COLO668 (cell line): ENCODE measurements around the gene FAM117B.
"Not testable (repeated sequence)": the region's sequence is repeated elsewhere in the genome, so short reads cannot be mapped to it uniquely, and the experiment has no call there.

Experiments used
- DNase-seq: peaks from one replicate; lab custom pipeline; 2025; ENCODE audit not compliant: unreplicated experiment; lab: John Stamatoyannopoulos, UW

Gene FAM117B

DNA sequence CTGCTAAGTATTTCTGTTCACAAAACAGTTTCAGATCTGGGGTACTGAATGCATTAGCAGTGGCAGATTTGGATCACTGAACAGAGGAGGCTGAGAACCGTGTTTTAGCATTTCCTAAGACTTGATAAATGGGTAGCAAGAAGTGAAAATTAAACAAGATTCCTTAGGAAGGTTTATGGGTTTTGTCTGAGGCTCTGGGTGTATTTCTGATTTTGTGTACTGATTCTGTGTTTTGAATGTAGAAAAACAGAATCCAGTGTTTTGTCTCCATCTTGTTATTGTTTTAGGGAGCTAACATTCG lies 1.4 kb downstream of the FAM117B start:
- no peak for DNase-seq

DNA sequence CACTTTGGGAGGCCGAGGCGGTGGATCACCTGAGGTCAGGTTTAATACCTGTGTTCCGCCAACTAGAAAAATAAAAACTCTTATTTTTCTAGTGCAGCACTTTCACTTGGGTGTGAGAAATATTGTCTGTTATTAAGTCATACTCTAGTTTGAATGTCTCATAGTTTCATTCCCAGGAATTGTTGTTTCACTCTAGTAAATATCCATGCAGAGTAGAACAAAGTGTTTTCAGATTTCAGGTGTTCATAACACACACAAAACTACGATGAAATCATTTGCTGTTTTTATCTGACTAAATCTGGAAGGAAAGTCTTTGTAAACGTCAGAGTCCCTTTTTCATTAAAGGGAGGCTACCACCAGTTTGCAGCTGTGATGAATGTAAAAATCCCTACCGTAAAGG lies 4.0 kb downstream of the FAM117B start:
- DNase-seq: no peak

DNA sequence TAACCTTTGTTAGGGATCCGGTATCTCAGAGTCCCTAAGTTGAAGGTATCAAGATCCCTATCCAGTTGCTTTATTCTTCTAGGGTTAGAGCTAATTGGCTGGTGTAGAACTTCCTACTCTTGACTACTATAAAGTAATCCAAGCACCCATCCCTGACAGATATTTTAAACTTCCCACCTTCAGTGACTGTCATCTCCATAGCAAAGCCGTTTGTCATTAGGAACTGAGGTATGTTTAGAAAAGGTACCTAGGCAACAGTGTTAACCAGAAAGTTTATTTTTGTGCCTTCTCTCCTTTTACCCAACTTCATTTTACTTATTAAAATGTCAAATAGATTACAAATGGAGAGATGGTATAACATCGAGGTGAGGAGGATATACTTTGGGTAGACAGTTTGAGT lies 4.5 kb downstream of the FAM117B start:
- DNase-seq: no peak

- DNase-seq: no peak
Observed at GRCh38 chr2:202642567-202642966, 7.8 kb downstream of the FAM117B start.

DNA sequence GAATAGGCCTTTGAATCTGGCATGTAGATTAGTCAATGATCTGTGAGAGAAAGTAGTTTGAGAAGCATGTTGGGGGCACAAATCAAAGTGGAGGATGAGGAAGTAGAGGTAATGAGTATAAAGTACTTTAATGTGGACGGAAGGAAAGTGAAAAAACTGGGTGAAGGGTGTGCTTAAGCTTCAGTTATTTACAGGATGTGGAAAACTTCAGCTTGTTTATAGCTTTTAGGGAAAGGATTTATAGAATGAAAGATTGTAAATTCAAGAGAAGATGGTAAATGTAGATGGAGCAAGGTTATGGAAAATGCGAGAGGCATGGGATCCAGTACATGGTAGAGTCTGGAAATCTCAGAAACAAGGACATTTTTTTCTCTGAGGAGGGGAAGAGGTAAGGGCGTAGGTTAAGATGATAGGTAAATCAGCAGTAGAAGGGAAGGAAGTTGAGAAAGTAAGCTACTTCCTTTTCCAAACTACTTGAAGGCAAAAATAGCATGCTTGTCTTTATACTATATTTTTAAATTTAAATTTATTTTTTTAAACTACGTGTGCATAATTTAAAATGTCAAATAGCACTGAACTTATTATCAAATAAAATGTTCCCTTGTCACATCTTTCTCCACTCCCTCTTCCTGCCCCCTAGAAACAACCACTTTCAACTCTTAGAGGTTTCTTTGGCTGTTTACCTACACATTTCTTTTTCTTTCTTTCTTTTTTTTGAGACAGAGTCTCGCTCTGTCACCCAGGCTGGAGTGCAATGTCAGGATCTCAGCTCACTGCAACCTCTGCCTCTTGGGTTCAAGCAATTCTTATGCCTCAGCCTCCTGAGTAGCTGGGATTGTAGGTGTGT lies 8.5 kb downstream of the FAM117B start:
- no peak for DNase-seq

DNA sequence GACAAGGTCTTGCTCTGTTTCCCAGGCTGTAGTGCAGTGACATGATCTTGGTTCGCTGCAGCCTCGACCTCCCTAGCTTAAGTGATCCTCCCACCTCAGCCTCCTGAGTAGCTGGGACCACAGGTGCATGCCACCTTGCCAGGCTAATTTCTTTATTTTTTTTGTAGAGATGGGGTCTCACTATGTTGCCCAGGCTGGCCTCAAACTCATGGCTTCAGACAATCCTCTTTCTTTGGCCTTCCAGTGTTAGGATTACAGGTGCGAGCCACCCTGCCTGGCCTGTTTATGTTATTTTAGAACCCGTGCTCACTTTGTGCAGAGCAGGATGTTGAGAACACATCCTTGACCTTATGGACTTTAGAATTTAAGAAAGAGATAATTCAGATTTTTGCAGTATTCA lies 17.4 kb downstream of the FAM117B start:
- no peak for DNase-seq

GRCh38 chr2:202653890-202654289 lies 19.1 kb downstream of the FAM117B start:
- no peak for DNase-seq

DNA sequence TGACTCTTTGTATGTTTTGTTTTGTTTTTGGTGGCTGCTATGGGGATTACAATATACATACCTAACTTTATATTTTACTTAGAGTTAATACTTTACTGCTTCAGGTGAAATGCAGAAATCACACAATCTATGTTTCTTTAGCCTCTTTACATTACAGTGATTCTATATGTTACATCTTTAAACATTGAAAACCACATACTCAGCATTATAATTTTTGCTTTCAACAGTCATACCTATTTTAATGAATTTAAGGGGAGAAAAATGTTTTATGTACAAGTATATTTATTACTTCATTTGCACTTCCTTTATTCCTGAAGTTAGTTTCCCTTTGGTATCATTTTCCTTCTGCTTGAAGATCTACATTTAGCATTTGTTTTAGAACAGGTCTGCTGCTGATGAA lies 23.1 kb downstream of the FAM117B start:
- no peak for DNase-seq

- DNase-seq: no peak
Observed at GRCh38 chr2:202660796-202661195, 26.0 kb downstream of the FAM117B start.

- DNase-seq: no peak
Observed at GRCh38 chr2:202669841-202670240, 35.1 kb downstream of the FAM117B start.

GRCh38 chr2:202671317-202672035 lies 36.7 kb downstream of the FAM117B start:
- DNase-seq: no peak

DNA sequence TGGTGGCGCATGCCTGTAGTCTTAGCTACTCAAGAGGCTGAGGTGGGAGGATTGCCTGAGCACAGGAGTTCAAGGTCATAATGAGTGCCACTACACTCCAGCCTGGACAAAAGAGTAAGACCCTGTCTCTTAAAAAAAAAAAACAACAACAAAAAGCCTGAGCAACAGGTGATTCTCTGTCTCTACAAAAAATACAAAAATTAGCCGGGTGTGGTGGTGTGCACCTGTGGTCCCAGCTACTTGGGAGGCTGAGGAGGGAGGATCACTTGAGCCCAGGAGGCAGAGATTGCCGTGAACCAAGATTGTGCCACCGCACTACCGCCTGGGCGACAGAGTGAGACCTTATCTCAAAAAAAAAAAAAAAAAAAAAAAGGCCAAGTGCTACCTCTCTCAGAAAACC lies 40.3 kb downstream of the FAM117B start:
- DNase-seq: not testable (repeated sequence)

GRCh38 chr2:202679980-202680379 lies 45.2 kb downstream of the FAM117B start:
- DNase-seq: no peak

DNA sequence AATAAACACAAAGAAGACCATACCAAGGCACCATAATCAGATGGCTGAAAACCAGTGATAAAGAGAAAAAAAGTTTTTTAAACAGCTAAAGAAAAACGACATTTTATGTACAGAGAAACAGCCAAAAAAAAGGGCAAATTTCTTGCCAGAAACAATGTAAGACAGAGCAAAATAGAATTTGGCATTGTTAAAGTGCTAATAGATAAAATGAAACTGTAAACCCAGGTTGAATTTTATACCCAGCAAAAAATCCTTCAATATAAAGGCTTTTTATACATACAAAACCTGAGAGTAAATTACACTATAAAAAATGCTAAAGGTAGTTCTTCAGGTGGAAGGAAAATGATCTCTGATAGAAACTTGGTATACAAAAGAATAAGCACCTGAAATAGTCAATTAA lies 45.7 kb downstream of the FAM117B start:
- DNase-seq: no peak

DNA sequence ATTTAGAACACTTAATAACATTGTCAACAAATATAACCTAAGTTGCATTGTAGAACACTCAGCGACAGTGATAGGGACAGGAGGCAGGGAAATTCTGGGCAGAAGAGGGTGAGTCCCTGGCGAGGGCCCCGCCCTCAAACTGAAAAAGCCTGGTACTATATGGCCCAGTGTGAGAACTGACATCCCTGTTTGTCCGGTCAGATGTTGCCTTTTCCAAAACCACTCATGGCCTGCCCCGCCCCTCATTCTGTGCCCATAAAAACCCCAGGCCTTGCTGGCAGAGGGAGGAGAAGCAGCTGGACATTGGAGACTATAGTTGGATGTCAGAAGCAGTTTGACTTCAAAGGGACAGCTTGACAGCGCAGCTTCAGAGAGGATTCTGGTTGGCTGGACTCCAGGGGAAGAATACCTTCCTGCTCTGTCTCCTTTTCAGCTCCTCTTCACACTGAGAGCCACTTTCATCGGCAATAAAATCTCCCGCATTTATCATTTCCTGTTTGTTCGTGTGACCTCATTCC lies 47.0 kb downstream of the FAM117B start:
- no peak for DNase-seq

GRCh38 chr2:202682274-202682673 lies 47.5 kb downstream of the FAM117B start:
- DNase-seq: no peak

DNA sequence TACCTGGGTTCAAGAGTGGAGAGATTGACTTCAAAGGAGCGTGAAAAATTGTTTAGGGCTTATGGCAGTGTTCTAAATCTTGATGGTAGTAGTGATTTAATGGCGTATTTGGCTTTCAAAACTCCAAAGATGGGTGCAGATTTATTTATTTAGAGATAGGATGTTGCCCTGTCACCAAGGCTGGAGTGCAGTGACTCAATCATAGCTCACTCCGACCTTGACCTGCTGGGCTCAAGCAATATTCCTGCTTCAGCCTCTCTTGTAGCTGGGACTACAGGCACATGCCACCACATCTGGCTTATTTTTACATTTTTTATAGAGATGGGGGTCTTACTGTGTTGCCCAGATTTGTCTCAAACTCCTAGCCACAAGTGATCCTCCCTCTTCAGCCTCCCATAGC lies 52.5 kb downstream of the FAM117B start:
- DNase-seq: no peak

- no peak for DNase-seq
Observed at GRCh38 chr2:202689459-202689858, 54.7 kb downstream of the FAM117B start.

GRCh38 chr2:202689898-202690297 lies 55.1 kb downstream of the FAM117B start:
- DNase-seq: no peak

DNA sequence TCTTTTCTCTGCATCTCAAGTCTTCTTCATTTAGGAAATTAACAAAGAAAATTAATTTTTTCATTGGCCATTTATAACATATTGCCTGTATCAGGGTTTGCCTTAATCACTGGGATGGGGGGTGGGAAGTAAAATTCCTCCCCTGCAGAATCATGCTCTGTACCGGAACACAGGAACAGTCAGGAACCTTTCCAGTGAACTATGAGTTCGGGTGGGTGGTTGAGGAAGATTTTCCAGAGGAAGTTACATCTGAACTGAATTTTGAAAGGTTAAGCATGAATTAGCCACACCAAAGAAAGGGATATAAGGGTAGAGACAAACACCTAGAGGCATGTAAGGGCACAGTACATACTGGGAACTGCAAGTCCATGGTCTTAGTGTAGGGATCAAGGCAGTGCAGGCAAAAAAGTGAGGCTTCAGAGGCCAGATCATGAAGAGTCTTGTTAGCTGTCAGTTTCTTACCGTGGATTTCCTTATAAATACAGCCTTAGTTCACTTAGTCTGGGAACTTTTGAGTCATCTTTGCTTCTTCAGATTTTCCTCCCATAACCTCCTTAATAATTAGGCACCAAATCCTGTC lies 55.6 kb downstream of the FAM117B start:
- no peak for DNase-seq

GRCh38 chr2:202693503-202693902 lies 58.7 kb downstream of the FAM117B start:
- DNase-seq: no peak

DNA sequence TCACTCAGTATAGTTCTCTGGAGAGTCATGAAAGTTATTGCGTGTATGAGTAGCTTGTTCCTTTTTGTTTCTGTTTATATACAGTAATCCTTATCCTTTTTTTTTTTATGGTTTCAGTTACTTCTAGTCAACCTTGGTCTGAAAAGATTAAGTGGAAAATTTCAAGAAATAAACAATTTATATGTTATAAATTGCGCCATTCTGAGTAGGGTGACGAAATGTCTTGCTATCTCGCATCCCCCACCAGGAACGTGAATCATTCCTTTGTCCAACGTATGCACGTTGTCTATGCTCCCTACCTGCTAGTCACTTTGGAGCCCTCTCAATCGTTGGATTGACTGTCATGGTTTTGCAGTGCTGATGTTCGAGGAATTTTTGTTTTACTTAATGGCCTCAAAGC lies 60.4 kb downstream of the FAM117B start:
- no peak for DNase-seq
